HG03045 (cell line): ENCODE measurements around the gene UPB1.
A peak's percentile ranks its signal among the peaks of the same experiment; 100 is the strongest.
"Not testable (repeated sequence)": the region's sequence is repeated elsewhere in the genome, so short reads cannot be mapped to it uniquely, and the experiment has no call there.

ENCODE experiments used
- ATAC-seq: cut with Tn5 transposase; IDR thresholded peaks from one replicate; pipeline ENCODE4 v1.9.1; 2021; ENCODE audit warnings: mild to moderate bottlenecking, moderate library complexity; ENCODE audit not compliant: unreplicated experiment

Gene UPB1

DNA sequence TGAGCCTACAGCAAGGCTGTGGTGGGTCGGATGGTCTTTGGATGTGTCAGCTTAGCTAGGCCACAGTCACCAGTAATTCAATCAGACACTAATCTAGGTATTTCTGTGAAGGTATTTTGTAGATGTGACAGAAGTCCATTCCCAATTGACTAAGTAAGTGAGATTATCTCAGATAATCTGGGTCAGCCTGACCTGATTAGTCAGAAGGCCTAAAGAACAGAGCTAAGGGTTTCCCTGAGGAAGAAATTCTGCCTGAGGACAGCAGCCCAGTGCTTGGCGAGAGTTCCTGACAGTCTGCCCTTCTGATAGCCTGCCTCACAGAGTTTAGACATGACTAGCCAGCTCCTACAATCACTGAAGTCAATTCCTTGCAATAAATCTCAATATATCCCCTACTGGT lies 31.1 kb downstream of the UPB1 start:
- ATAC-seq = no peak

DNA sequence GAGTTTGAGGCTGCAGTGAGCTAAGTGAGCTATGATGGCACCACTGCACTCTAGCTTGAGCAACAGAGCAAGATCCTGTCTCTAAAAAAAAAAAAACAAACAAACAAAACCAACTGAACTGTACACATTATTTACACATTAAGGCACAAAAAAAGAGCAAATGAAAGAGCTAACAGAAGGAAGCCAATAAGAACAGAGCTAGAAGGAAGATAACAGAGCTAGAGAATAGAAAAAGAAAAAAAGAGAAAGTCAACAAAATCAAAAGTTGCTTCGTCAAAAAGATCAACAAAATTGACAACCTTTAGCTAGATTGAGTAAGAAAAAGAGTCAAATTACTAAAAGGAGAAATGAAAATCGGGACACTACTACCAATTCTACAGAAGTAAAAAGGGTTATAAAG lies 34.8 kb downstream of the UPB1 start:
- ATAC-seq = no peak

DNA sequence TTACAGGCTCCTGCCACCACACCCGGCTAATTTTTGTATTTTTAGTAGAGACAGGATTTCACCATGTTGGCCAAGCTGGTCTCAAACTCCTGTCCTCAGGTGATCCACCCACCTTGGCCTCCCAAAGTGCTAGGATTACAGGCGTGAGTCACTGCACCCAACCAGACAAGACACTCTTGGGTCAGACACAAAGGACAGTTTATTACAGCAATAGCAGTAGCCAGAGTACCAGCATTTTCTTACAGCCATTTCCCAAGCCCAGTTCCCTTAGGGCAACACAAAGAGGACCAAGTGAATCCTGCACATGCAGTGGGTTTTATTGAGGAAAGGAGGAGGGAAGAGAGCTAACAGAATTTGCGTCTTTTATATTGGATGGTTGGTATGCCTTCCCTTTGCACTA lies 35.8 kb downstream of the UPB1 start:
- ATAC-seq = not testable (repeated sequence)

DNA sequence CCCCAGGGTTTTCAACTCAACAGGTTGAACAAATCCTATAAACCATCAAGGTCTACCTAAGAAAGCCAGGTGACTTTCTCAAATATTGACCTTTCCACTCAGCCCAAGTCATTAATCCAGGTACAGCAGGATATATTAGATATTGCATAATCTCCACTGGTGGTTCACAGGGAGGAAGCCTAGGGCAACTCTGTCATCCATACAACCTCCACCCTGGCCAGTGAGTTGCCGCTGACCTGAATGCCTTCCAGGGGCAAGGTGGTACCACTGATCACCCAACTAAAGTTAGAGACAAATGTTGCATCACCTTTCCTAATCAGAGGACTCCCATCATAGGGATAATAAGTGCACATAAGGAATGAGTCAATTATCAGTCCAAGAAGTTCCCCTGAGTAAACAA lies 36.9 kb downstream of the UPB1 start:
- no peak for ATAC-seq

DNA sequence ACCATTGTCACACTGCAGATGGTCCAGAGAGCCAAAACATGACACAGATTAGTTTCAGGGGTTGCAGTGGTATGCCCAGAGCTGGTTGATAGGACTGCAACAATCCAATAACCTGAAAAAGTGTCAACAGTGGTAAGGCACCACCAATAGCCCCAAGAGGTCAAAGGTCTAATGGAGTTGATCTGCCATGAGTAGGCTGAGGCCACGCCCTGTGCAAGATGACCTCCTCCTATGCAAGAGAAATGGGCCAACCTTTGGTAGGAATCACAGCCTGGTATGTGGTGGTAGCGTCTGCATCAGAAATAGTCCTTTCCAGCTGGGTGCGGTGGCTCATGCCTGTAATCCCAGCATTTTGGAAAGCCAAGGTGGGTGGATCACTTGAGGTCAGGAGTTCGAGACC lies 40.2 kb downstream of the UPB1 start:
- ATAC-seq = no peak

DNA sequence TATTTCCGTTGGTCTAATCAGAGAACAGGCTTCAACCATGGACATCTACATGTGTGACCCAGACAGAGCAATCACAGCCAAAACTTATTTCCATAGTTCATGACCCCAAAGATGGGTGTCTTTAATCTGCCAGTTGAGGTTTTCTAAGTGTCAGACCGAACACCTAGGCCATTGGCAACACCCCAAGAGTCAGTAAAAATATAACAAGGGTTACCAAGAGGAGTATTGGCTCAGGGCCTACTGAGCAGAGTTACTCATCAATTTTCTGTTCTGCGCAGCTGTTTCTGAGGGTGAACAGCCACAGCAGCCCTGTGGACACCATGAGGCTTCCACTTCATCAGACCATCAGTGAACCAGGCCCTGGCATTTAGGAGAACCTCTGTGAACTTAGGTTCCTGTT lies 41.0 kb downstream of the UPB1 start:
- ATAC-seq = no peak

DNA sequence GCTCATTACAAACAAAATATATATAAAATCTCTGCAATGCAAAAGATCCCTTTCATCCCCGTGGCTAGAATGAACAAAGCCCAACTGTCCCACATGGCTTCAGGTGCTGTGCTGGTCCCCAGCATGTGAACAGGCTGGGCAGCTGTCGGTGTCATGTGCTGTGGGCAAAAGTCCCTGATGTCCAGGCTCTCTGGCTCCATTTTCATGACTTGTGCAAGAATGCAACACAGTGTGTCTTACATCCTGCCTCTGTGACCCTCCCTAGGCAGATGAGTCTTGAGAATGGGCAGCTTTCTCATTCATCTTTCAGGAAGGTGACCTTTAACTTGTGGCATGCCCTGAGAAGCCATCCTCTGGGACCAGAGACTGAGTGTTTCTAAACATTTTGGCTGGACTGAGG lies 45.3 kb downstream of the UPB1 start:
- ATAC-seq = no peak

DNA sequence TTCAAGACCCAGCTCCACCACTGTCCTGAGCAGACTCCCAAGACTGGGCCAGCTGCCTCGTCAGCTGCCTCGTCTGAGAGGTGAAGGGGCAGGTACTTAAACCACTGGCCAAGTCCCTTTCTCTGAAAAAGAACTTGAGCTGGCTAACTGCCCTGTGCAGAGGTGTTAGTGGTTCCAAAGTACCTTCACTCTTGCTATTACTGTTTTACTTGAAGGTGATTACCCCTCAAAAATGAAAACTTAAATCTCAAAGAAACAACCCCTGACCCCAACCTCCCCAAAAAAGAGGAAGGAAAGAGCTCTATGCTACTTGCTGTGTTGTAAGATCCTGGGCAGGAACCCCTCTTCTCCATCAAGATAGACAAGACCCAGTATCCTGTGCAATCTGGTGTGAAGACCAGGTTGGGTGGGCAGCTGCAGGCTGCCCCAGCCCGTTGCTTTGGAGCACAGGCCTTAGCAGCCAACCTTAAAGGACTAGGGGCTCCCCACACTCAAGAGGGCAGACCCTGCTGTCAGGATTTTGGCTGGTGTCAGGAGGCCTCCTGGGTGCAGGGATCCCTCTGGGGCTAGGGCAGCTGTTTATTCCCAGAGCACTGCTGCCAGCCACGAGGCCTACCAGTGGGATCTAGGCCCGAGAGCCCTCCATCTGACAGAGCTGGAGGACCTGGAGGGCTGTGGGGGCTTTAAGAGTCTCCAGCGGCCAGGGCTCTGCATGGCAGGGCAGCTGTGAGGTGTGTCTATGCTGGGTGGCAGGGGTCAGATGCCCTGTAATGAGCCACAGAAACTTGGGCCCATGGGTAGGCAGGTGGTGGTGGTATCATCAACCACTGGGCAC lies 46.8 kb downstream of the UPB1 start:
- ATAC-seq = no peak

DNA sequence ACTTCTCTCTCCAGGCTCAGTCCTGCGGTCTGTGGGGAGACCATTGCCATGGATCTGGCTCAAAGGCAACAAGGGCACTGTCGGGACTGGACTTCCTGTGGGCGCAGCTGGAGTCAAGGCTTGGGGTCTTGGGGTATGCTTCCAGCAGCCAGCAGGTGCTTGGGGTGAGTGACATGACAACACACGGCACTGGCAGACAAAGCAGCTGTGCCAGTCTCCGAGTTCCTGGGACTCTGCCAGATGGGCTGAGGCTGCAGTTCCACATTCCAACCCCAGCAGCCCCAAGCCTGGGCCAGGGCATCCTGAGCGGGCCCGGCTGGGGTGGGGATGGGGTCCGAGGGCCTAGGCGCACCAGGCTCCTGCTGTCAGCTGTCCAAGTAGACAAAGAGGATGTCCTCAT lies 47.5 kb downstream of the UPB1 start:
- no peak for ATAC-seq

DNA sequence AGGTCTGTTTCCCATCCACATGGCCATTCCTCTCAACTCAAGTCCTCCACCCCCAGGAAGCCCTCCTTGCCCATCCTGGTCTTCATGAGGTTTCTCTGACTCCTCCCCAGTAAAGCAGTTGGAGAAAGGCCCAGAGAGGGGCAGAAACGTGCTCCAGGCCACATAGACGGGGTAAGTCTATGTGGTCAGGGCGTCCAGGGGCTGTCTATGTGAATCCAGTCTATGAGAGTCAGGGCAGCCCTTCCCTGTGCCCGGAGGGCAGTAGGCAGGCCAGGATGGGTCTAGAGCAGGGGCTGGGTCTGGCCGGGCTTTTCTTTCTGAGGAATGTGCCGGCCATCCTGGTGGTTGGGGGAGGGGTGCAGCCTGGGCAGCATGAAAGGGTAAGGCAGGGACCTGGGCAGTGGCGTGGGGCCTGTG lies 48.1 kb downstream of the UPB1 start:
- no peak for ATAC-seq

DNA sequence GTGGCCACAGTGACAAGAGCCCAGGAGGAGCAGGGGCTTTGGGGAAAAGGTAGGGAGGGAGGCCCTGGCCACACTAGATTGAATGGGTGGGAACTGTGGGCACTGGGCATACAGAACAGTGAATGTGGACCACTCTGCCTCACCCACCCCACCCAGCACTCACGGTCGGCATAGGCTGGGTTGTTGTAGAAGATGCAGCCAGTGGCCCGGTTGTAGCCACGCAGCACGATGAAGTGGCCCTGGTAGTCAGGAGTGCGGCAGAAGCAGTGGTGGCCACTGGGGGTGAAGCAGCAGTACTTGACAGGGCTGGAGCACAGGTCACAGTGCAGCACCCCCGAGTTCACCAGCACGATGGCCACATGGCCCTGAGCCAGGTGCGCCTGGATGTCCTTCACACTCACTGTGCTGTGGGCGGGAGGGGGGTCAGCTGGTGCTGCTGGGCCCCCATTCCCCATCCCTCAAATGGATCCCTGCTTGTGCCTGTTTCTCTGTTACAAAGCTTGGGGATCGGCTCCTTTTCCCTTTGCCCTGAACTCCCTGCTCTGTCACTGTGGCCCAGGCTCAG lies 48.6 kb downstream of the UPB1 start:
- no peak for ATAC-seq

DNA sequence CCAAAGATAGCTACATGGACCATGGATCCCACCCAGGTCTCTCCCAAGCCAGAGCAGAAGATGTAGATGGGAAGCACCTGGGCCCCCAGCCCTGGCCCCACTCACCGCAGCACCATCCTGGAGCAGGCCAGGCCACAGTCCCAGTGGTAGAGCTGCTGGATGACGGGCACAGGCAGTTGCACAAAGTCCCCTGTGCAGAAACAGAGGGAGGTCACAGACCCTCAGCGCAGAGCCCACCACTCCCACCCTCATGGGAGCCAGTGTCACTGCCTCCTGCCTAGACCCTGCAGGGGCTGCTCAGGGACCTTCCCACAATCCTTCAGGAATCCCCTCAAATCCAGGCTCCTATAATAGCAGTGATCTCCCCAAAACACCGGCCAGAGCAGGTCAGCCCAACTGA lies 53.7 kb downstream of the UPB1 start:
- ATAC-seq = no peak

DNA sequence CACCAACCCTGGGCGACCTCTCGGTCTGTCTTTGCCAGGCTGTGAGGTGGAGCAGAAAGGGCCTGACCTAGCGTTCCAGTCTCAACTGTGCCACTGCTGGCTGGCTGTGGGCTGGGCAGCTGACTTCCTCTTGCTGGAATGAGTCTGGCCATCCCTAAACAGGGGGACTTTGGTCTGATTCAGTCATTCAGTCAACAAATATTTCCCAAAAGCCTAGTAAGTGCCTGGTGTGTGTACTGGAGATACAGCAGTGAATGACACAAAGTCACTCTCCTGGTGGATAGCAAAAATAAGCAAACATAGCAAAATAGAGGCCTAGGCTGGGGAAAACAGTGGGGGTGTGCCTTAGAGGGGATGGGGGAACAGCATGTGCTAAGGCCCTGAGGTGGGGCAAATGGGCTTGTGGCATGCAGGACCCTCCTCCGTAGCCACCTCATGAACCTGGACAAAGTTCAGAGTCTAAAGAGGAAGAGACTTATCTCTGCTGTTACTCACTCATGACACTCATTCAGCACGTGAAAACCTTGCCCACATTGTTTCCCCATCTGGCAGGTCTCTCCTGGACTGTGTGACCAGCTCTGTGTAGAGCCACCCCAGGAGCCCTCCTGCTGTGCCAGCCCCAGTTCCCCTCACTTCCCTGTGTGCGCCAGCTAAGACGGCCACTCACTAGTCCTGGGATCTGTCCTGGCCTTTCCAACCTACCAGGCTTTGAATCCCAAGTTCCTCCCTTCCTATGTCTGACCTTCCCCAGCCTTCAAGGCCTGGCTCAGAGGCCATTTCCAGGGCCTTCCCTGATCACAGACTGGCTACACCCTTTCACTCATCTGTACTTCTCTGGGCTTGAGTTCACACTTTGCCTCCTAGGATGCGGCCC lies 55.1 kb downstream of the UPB1 start:
- no peak for ATAC-seq

DNA sequence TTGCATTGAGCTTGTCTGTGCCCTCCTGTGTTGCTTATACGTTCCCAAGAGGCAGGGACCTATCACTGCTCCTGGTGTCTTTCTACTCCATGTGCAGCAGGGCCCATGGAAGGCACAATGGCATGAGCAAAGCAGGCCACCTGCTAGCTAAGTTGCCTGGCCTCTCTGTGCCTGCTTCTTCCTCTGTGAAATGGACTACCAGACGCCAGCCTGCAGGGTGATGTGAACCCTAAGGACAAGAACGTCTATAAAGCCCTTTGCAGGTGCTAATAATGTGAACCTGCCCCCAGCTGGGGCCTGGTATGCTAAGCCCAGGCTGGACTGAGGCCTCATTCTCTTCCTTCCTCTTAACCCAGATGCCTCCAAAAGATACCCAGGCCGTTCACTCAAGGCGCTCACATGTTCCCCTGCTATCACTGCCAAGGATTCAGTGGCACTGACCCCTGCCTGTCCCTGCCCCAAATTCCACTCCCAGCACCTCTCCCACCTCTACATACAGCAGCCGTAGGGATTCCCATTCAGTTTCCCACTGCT lies 55.8 kb downstream of the UPB1 start:
- ATAC-seq = no peak

DNA sequence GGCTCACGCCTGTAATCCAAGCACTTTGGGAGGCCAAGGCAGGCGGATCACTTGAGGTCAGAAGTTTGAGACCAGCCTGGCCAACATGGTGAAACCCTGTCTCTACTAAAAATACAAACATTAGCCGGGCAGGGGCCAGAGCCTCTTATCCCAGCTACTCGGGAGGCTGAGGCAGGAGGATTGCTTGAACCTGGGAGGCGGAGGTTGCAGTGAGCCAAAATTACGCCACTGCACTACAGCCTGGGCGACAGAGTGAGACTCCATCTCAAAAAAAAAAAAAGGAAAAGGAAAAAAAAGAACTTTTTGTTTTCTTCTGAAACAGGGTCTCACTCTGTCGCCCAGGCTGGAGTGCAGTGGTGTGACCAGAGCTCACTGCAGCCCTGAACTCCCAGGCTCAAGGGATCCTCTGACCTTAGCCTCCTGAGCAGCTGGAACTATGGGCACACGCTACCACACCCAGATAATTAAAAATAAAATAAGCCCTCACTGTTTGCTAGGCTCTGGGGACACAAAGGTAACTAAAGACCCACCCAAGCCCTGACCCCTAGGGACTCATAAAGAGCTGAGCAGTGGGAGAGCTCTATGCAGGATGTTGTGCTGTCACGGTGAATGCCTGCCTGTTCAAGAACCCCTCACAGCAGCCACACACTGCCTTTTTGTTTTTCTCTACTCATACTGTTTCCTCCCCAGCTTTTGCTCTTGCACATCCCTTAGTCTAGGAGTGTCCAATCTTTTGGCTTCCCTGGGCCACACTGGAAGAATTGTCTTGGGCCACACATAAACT lies 57.6 kb downstream of the UPB1 start:
- ATAC-seq = not testable (repeated sequence)

DNA sequence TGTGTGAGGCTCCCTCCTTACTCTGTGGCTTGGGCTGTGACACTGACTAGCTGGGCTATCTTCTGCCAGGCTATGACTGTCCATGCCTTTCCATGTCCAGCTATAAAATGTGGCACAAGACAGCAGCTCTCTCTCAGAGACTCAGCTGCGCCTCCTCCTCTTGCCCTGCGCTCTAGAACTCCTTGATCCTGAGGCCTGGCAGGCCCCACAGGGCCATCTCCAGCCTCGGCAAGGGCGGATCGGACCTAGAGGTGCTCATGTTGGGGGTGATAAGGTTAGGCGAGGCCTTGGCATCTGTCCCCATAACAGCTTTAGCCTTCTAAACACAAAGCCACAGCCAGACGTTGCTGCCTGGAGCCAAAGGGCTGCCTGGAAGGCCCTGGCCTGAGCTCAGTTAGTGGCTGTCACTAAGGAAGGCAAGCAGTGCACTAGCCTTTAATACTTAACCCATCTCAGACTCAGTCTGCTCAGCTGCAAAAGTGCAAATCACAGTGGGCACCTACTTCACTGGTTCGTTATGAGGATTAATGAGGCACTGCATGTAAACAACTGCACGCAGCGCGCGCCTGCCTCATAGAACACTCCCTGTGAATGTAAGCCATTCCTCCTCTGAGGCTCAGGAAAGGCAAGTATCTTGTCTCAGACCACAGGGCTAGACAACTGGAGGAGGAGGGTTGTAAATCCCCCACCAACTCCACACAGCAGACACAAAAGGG lies 58.6 kb downstream of the UPB1 start:
- ATAC-seq = no peak

DNA sequence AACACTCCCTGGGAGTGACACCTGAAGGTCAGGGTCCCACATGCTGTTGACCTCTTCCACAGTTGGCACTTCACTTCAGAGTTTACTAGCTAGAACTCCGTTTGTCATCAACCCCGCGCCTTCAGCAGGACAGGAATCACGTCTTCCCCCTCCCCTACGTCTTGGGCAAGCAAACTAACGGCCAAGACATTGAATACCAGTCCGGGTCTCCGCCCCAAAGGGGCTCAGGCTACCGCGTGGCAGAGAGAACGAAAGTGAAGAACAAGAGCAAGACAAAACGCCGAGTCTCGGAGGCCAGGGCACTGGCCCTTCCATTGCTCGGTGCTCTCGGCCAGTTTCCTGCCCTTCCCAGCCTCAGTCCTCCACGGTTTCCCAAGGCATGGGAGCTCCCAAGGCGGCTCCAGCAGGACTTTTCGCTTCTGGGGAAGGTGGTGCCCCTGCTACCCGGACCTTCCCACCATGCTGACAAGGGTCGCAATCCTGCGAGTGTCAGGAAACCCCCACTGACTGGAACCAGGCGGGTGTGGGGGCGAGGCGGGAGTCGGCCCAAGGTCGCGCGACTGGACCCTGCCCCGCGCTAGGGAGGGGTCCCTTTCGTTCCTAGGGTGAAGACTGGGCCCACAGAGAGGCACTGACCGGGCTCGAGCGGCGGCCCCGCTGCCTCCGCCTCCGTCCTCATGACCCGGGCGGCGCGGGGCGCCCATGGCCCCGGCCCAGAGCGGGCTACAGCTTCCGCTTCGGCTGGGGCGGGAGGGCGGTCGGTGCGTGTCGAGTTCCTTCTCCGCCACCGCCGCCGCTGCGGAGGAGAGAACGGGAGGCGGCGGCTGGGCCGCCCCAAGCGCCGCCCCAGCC lies 59.4 kb downstream of the UPB1 start, which contains the start of gene GUCD1:
Gene GUCD1, minus strand, starts transcription at position 826 of the 852 bp plus-strand sequence. Its CDS starts 147 bp downstream, at position 679.
- ATAC-seq = peak; percentile 22

DNA sequence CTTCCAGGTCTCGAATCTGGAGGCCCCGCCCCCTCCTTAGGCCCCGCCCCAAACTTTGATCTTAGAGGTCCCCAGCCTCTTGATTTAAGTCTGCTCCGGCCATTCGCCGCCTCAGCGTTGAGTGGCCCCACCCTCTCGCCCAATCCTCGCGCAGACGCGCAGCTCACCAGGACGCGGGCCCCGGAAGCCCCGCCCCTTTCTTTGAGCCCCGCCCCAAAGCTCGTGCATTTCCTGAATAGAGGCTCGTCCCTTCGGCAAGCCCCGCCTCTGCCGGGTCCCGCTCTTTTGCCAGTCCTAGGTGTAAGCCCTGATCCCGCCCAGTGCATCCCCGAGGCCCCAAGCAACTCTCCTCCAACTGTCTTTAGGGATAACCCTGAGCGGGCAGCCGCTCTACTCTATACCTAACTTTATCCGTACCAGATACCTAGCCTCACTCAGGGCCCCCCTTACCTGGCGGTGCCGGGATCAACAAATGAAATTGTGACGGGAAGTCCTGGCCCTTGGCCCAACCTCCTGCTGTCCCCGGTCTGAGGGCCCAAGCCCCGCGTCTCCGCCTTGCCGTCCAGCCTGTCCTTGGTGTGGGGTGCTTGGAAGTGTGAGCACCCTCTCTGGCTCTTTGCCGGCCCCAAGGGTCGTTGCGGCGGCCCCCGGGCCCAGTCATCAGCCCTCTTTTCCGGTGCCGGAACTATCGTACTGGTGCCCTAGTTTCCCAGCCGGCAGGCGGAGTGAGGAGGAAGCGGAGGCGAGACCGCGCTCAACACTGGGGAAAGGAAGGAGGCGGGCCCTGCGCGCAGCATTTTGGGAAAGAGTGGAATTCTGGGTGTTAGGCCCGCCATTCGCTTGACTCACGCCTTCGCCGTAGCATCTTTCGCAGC lies 60.3 kb downstream of the UPB1 start, which contains the start of gene SNRPD3:
Gene SNRPD3, plus strand, starts transcription at position 835 of the 875 bp plus-strand sequence. CDS start 1,676 bp downstream, outside the sequence.
- peak; percentile 79 for ATAC-seq
